RPMI7951 (cell line): Measurements from ENCODE around the gene FAM228A. TPM values are rescaled to one million over a fixed set of nuclear protein-coding genes. Genes with fewer than 3 reads are reported as not detected.
"Not testable (repeated sequence)": the region's sequence is repeated elsewhere in the genome, so short reads cannot be mapped to it uniquely, and the experiment has no call there.

Experiments
- DNase-seq: peaks from one replicate; pipeline ENCODE4 v3.0.0-alpha.2; 2012; ENCODE audit warnings: low read depth
- total RNA-seq: library from RNA; depleted of rRNA; stranded (reverse); fragments of >200 nt; shearing (Covaris generic); gene quantifications from 2 replicates; pipeline ENCODE4 v1.2.3, GENCODE V29; 2014

Gene FAM228A
- total RNA-seq, 1 experiment from 2014 or later, result 0.36 TPM

- DNase-seq, result no peak
Observed at GRCh38 chr2:24190503-24190902, 15.7 kb downstream of the FAM228A start.

DNA sequence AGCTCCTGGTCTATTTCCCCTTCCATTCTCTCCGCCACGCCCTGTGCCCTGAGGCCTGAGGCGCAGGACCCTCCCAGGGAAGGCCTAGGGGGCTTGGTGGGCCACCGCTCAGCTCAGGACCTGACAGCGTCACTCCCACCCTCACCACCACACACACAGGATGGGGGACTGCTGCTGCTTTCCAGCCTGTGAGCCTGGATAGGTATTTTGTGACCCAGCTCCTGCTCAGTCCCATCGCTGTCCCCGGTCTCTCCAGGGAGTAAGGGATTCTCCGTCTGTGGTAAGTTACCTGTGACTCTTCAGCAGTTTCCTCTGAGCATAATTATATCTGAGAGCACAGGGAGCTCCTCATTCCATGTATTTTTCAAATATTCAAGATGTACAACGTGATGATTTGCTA is 16.3 kb downstream of the FAM228A start:
- DNase-seq, result no peak

DNA sequence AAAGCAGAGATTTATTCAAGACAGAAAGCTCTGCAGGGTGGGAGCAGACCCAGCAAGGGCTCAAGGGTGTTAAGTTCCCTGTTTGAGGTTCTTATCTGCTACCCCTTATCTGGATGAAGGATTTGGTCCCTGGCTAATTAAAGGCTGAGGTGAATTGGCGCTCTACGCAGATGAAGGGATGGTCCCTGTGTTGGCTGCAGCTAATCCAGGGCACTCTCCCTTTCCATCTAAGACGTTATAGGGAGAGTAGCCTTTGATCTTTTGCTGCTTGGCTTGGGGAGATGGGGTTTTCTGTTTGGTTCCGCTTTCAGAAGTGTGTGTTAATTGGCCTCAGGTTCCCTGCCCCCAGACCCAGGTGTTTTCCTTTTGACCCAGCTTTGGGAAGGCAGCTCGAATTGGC is 17.0 kb downstream of the FAM228A start:
- DNase-seq, result no peak

GRCh38 chr2:24197213-24197612 is 22.4 kb downstream of the FAM228A start:
- DNase-seq, result not testable (repeated sequence)

DNA sequence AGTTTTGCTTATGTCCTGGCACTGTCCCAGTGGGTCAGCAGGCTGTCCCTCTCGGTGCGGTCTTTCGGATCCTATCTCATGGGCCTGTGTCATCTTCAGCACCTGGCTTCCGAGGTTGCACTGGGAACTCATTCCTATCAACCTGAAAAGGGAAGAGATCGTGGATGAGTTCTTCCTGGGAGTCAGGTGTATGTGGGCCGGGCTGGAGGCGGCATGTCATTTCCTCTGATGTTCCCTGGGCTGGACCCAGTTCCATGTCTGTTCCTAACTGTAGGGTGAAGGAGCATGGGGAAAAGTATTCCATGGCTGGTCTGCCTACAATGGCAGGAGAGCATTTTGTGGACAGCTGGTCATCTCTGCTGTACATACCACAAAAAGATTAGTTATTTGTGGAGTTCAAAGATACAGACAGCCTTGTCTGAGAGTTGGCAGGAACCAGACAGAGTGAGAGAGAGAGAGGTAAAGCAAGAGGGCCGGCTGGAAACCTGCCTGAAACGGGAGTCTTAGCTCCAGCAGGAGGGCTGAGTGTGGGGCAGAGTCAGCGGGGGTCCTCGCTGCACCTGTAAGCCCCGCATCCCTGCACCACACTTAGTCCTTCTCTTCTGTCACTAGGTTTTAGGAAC is 25.2 kb downstream of the FAM228A start:
- DNase-seq, result no peak

- DNase-seq, result no peak
Observed at GRCh38 chr2:24200799-24201198, 25.9 kb downstream of the FAM228A start.

GRCh38 chr2:24203029-24203786 is 28.4 kb downstream of the FAM228A start:
- no peak for DNase-seq

DNA sequence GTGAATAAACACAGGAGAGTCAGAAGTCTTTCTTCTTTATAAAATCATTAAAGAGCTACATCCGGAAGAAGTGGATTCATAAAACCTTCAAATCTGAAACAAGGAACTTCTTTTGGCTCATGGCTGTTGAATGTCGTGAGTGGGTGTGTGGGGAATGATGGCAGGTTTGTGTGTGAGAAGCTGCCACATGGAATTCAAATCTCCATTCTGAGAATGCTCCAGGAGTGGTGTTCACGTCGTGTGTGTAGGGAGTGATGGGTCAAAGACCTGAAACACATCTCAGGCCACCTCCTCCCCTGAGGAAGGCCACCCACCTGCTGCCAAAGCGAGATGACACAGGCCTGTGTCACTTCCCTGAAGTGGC is 28.9 kb downstream of the FAM228A start:
- DNase-seq, result no peak

DNA sequence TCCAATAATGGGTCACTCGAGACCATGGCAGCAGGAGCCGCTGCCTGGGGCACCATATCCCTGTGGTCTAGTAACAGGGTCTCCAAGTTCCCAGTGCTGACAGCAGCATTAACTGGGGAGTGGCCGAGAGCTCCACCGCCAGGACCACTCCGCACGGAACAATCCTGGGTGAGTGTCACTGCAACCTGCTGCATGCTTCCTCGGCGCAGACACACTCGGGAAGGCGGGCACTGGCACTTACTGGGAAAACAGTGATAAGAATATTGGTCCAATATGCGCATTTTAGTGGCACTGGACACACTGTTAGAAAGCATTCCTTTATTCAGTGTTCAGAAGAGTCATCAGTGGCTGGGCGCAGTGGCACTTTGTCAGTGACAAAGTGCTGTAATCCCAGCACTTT is 29.7 kb downstream of the FAM228A start:
- no peak for DNase-seq

- DNase-seq, result no peak
Observed at GRCh38 chr2:24205131-24205530, 30.3 kb downstream of the FAM228A start.

DNA sequence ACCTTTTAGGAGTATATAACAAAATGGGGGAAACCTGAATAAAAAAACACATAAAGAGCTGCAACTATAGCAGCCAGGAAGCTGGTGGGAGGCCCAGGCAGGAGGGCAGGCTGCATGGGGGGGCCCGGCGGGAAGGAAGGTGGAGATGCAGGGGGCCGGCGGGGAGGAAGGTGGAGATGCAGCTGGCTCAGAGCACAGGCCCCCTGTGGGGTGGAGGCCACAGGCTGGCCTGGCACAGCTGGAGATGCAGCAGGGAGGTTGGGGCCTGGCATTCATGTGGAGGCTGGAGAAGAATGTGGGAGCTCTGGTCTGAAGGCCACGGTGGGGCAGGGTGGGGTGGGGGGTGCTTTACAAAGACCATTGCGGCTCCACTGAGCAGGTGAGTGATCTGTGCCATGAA is 31.4 kb downstream of the FAM228A start:
- DNase-seq, result no peak

GRCh38 chr2:24206714-24207113 is 31.9 kb downstream of the FAM228A start:
- no peak for DNase-seq

DNA sequence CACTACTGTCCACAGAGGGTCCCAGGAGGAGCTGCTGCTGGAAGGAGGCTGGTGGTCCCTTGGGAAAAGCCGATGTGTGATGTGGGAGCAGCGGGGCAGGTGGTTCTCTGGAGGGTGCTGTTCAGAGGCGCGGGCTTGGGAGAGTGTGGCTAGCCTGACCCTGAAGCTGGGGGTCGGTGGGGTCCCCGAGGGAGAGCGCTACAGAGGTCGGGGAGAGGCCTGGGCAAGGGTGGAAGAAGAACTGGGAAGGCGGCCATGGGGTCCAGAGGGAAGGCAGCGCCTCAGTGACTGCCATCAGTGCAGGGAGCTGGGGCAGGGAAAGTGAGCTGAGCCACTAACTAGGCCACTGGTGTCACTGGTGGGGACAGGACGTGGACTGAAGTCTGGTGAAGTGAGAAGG is 32.5 kb downstream of the FAM228A start:
- DNase-seq, result no peak

GRCh38 chr2:24208490-24208889 is 33.6 kb downstream of the FAM228A start:
- DNase-seq, result no peak

DNA sequence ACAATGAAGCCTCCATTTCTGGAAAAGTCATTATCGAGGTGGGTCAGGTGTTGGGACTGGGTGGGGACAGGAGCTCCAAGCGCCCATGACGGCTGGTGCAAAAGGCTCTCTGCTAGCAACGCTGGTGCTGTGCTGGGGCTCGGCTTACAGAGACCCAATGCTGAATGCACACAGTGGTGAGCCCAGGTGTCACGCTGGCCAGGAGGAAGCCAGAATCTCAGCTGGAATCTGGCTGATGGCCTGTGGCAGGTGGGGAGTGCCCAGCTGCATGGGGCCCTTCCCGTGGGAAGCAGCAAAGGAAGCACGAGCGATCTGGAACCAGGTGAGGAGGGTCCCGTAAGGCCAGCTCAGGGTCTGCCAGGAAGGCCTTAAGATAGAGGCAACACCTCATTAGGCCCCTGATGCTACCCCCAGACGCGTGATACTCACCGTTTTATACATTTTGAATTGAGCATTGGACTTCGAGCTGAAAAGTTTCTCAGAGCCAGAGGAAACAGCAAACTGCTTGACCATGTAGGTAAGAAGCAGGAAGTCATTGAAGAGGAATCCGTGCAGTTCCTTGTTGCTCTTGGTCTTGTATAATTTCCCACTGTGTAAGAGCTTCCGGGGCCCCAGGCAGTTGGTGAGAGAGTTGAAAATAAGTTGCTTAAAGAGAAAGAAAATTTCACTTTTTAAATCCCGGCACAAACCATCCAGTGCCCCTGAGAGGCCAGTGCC is 34.7 kb downstream of the FAM228A start:
- peak; percentile 45 for DNase-seq

GRCh38 chr2:24210106-24210455 is 35.2 kb downstream of the FAM228A start:
- DNase-seq, result peak; percentile 15

GRCh38 chr2:24210723-24211122 is 35.9 kb downstream of the FAM228A start:
- DNase-seq, result no peak

DNA sequence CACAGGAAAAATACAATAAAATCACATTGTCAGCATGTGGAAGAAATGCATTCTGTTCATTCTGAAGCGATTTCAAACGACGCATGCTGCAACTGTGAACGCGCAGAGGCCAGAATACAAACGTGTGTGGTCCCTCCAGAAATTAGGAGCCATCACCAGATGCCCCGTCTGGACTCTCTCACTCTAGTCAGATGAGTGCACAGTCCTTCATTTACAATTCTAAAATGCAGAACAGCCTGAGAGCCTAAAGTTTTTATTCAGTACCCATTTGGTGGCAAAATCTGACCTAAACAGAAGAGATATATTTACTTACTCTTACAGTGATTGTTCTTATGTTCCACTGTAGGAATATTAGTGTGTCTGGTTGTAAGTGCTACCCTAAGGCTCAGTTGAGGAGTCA is 36.6 kb downstream of the FAM228A start:
- no peak for DNase-seq

- DNase-seq, result no peak
Observed at GRCh38 chr2:24214880-24215279, 40.0 kb downstream of the FAM228A start.

DNA sequence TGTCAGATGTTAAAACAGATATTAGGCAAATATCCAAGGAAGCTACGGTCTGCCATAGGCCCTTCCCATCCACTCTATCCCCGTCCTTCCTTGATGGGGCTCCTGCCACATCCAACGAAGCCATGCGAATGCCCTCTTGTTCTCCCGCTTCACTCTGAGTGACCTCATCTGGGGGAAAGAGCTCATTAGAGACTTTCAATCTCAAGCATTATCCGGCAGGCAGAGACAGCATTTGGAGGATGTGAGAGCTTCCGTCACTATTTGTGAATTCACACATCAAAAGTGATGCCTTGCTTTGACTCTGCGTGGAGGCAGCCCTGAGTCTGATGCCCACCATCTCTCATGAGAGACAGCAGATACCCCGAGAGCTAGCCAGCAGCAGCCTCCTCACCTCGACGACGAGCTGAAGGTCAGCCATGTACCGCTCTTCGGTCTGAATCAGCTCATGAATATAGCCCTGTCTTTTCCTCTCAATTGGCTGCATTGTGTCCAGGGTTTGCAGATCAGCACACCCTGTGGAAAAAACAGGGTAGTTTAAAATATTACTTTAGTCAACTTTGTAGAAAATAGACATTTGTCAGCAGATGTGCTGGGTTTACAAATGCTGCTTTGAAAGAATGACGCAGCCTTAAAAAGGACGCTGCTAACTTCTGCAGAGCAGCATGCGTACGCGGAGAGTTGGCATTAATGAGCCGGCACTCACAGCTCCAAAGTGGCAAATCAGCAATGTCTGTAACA is 45.9 kb downstream of the FAM228A start:
- peak; percentile 20 for DNase-seq

GRCh38 chr2:24221343-24222050 is 46.6 kb downstream of the FAM228A start:
- DNase-seq, result no peak

DNA sequence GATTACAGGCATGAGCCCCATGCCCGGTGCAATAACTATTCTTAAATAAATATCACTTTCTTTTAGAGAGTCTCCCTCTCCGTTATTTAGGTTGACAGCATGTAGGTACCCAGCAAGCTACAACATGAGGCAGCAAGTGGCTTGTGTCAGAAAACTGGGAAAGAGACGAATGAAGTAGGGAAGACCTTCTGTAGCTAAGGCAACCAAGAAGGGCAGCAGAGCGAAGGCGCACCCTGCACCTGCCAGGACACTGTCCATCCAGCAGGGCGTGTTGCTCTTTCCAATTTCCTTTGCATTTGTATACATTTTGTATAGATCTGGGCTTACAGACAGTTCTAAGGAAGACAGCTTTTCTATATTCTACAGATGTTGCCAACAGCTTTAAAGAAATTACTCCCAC is 48.1 kb downstream of the FAM228A start:
- DNase-seq, result no peak
